Midbrain (tissue), 1 donor: ENCODE measurements around the gene RER1.

Experiments
- DNase-seq: peaks from one replicate; lab custom pipeline; 2025; lab: John Stamatoyannopoulos, UW

Gene RER1

GRCh38 chr1:2446861-2447260 is 55.2 kb downstream of the RER1 start:
- DNase-seq, result no peak

DNA sequence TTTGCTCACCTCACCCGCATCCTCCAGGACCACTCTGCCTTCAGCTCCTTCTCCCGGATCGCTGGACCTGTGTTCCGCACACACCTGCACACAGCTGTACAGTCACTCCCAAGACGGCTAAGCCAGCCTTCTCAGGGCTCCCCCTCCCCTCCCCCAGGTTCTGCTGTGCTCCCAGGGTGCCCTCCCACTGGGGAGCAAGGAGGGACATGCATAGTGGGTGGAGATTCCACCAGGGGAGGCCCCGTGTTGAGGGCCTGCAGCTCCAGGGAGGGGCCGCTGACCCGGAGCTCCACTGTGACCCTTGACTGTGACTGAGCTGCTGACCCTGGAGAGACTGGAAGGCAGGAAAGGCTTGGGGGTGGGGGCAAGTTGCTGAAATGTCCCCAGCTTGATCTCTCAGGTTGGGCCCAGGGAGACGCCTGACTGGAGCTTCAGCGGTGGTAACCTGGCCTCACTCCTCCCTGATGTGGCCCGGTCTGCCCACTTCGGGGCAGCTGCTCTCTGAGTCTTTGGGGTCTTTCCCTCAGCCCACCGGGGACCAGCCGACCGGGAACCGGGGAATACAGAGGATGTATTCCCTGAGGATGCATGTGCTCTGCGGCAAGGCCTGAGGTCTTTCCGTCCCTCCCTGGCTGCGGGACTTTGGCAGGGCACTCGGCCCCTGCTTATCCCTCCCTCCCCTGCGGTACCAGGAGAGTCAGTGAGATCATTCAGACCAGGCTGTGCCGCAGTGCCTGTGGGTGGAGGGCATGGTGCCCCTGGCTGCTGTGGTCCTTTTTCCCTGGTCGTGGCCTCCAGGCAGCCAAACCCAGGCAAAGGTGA is 55.8 kb downstream of the RER1 start:
- DNase-seq, result no peak

GRCh38 chr1:2448098-2448445 is 56.4 kb downstream of the RER1 start:
- DNase-seq, result no peak

- peak; percentile 53 for DNase-seq
Observed at GRCh38 chr1:2449636-2450454, 58.2 kb downstream of the RER1 start.

GRCh38 chr1:2451741-2452140 is 60.1 kb downstream of the RER1 start:
- no peak for DNase-seq

- DNase-seq, result peak; percentile 86
Observed at GRCh38 chr1:2452201-2452931, 60.7 kb downstream of the RER1 start.

GRCh38 chr1:2452932-2453315 is 61.3 kb downstream of the RER1 start:
- DNase-seq, result no peak

GRCh38 chr1:2454227-2454626 is 62.6 kb downstream of the RER1 start:
- DNase-seq, result no peak
